GM10847 (cell line): ENCODE measurements around the gene DBNDD2.

ENCODE experiments used
- POLR2A ChIP-seq: IDR thresholded peaks from 2 replicates; pipeline ENCODE4 v1.6.1; 2011; ENCODE audit not compliant: insufficient read length; ENCODE audit errors: extremely low read depth

DBNDD2 gene

GRCh38 chr20:45450097-45450818 lies 42.2 kb downstream of the DBNDD2 start:
- TF ChIP-seq POLR2A = no peak

GRCh38 chr20:45452238-45452637 lies 44.1 kb downstream of the DBNDD2 start:
- TF ChIP-seq POLR2A = no peak

- TF ChIP-seq POLR2A = no peak
Observed at GRCh38 chr20:45452772-45453691, 44.9 kb downstream of the DBNDD2 start.

GRCh38 chr20:45456632-45457031 lies 48.5 kb downstream of the DBNDD2 start:
- TF ChIP-seq POLR2A = no peak

- TF ChIP-seq POLR2A = no peak
Observed at GRCh38 chr20:45459606-45460005, 51.5 kb downstream of the DBNDD2 start.
